ENCODE results near the gene TNS3.
"Not testable (repeated sequence)": the region's sequence is repeated elsewhere in the genome, so short reads cannot be mapped to it uniquely, and the experiment has no call there.

TNS3 gene

GRCh38 chr7:47543056-47543455 is 38.9 kb downstream of the TNS3 start:
- no peak for DNase-seq (ENCODE audit: extremely low read depth in 1 of 2, low read depth in 1 of 2)

GRCh38 chr7:47542051-47542450 is 39.9 kb downstream of the TNS3 start:
- no peak for DNase-seq (ENCODE audit: extremely low read depth in 1 of 2, low read depth in 1 of 2)

GRCh38 chr7:47541485-47541884 is 40.4 kb downstream of the TNS3 start:
- not testable (repeated sequence) for DNase-seq (ENCODE audit: extremely low read depth in 1 of 2, low read depth in 1 of 2)

GRCh38 chr7:47540387-47541350 is 41.2 kb downstream of the TNS3 start:
- DNase-seq (ENCODE audit: extremely low read depth in 1 of 2, low read depth in 1 of 2), result no peak

GRCh38 chr7:47540053-47540386 is 41.9 kb downstream of the TNS3 start:
- no peak for DNase-seq (ENCODE audit: extremely low read depth in 1 of 2, low read depth in 1 of 2)

- no peak for DNase-seq (ENCODE audit: extremely low read depth in 1 of 2, low read depth in 1 of 2)
Measured at GRCh38 chr7:47539398-47540052, 42.4 kb downstream of the TNS3 start.

GRCh38 chr7:47538846-47539311 is 43.0 kb downstream of the TNS3 start:
- DNase-seq (ENCODE audit: extremely low read depth in 1 of 2, low read depth in 1 of 2), result no peak

GRCh38 chr7:47537716-47538675 is 43.9 kb downstream of the TNS3 start:
- no peak for DNase-seq (ENCODE audit: extremely low read depth in 1 of 2, low read depth in 1 of 2)

- DNase-seq (ENCODE audit: extremely low read depth in 1 of 2, low read depth in 1 of 2), result no peak
Measured at GRCh38 chr7:47536661-47537611, 45.0 kb downstream of the TNS3 start.

- DNase-seq (ENCODE audit: extremely low read depth in 1 of 2, low read depth in 1 of 2), result no peak
Measured at GRCh38 chr7:47535704-47536628, 45.9 kb downstream of the TNS3 start.

- DNase-seq (ENCODE audit: extremely low read depth in 1 of 2, low read depth in 1 of 2), result no peak
Measured at GRCh38 chr7:47535035-47535703, 46.7 kb downstream of the TNS3 start.

- DNase-seq (ENCODE audit: extremely low read depth in 1 of 2, low read depth in 1 of 2), result no peak
Measured at GRCh38 chr7:47534322-47535034, 47.4 kb downstream of the TNS3 start.

- DNase-seq (ENCODE audit: extremely low read depth in 1 of 2, low read depth in 1 of 2), result no peak
Measured at GRCh38 chr7:47531584-47532492, 50.1 kb downstream of the TNS3 start.

- no peak for DNase-seq (ENCODE audit: extremely low read depth in 1 of 2, low read depth in 1 of 2)
Measured at GRCh38 chr7:47529826-47530555, 51.9 kb downstream of the TNS3 start.

GRCh38 chr7:47529405-47529804 is 52.5 kb downstream of the TNS3 start:
- DNase-seq (ENCODE audit: extremely low read depth in 1 of 2, low read depth in 1 of 2), result no peak

GRCh38 chr7:47528471-47528870 is 53.4 kb downstream of the TNS3 start:
- DNase-seq (ENCODE audit: extremely low read depth in 1 of 2, low read depth in 1 of 2), result no peak

Data from activated CD8-positive, alpha-beta memory T cell treated with anti-CD3 and anti-CD28 coated beads for 1 hour (primary cell).